ENCODE measurements around the gene IPO4. TPM values are rescaled to one million over a fixed set of nuclear protein-coding genes. Genes with fewer than 3 reads are reported as not detected.

The IPO4 gene
- total RNA-seq, 2 experiments from 2014 or later = 36.6 to 37.9 TPM

- Mint-ChIP-seq H3K36me3 (ENCODE audit: low read depth) (peaks cover 86% of the 10 kb centered on the region), H3K9me3 (no peaks in the 10 kb centered on the region), H3K4me1 (ENCODE audit: low read depth) (peaks cover 58% of the 10 kb centered on the region), H3K4me3 (peak overlapping the region; percentile 99), H3K27me3 (no peaks in the 10 kb centered on the region), H3K27ac (peak overlapping the region; percentile 90)
- ChIA-PET POLR2A (interaction anchor here (1.0 to 8.1 kb wide), 13 partner anchors 8 to 294 kb away, joined by 3 to 154 read pairs (median 16); partner anchors contain the start of genes DCAF11, IPO4, IRF9 and MDP1), CTCF (interaction anchor here (1.0 to 5.5 kb wide), 4 partner anchors 13 to 184 kb away, joined by 3 to 32 read pairs (median 4); partner anchors contain the start of genes DCAF11, IRF9, MDP1 and NRL)
- H3K4me1 ChIP-seq (ENCODE audit: insufficient read depth, low read length) = peaks cover 62% of the 10 kb centered on the region
- H3K27ac ChIP-seq (ENCODE audit: low read depth in 1 of 2, low read length in 2 of 2) = peak overlapping the region; percentile 46 to 76
- TF ChIP-seq CTCF (IDR thresholded peaks at IDR 0.05) = no peak
- DNase-seq (peak in 1 of 14 experiments; percentile 30), ATAC-seq (ENCODE audit: poor library complexity) (no peak)
- no peaks in the 10 kb centered on the region for H3K27me3 ChIP-seq (ENCODE audit: control insufficient read depth in 1 of 2, insufficient read depth in 2 of 2, low read length in 2 of 2)
- H3K9me3 ChIP-seq (ENCODE audit: control insufficient read depth in 1 of 2, insufficient read depth in 1 of 2, low read length in 2 of 2) = no peaks in the 10 kb centered on the region
- peaks cover 69% of the 10 kb centered on the region for H3K36me3 ChIP-seq (ENCODE audit: insufficient read depth, low read length)
- peak overlapping the region; percentile 93 for H3K4me3 ChIP-seq (ENCODE audit: low read length)
- intact Hi-C loops (cut with DNase I, micrococcal nuclease) = loop anchor here (1.0 to 5.0 kb wide), 6 partner anchors 12 to 85 kb away; partner anchors contain the start of genes GMPR2 (in 2 of the 2), IPO4 (in 2 of the 2), NEDD8 (in 2 of the 2) and IRF9 (in 1 of the 2)
Measured at GRCh38 chr14:24147761-24148428, 40.7 kb downstream of the IPO4 start.

DNA sequence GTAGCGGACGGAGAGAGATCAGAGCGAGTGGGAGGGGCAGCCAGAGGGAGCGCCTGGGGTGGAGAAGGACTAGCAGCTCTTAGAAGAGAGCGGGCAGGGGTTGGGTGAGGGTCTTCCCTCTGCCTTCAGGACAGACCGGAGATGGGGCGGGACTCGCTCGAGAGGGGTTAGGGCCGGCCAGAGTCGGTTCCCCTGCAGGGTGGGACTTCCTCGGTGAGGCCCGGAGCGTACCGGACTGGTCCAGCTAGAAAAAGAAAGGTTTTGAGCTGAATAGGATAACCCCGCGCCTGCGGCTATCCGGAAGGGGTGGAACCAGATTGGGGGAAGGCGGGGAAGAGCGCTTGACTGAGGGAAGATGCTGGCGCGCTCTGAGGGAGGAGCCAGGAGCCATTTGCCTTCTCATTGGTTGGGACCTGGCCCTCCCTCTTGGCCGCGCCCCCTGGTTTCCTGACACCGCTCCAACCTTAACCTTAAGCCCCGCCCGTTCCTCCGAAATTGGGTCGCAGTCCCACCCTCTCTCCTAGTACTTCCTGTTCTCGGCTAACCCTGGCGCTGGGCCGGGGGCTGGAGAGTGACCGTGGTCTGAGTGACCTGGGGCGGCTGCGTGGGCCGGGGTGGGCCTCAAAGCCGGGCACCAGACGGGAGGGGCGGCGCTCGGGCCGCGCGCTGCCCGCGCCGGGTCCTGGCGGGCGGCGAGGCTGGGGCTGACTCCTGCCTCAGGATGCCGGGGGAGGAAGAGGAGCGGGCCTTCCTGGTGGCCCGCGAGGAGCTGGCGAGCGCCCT lies 41.4 kb downstream of the IPO4 start, which contains the start of gene RNF31:
RNF31 (plus strand) TSS at position 521 of the 783 bp plus-strand sequence; CDS start at position 722, 201 bp downstream.
- Mint-ChIP-seq H3K27ac (peak within 1 kb of the TSS; percentile 90), H3K36me3 (ENCODE audit: low read depth) (peaks cover 83% of the 10 kb centered on the region), H3K4me1 (ENCODE audit: low read depth) (peaks cover 61% of the 10 kb centered on the region), H3K4me3 (peak within 1 kb of the TSS; percentile 99), H3K27me3 (no peaks in the 10 kb centered on the region), H3K9me3 (no peaks in the 10 kb centered on the region)
- Histone ChIP-seq H3K36me3 (ENCODE audit: insufficient read depth, low read length) (peaks cover 69% of the 10 kb centered on the region), H3K4me3 (ENCODE audit: low read length) (peak within 1 kb of the TSS; percentile 93), H3K27me3 (ENCODE audit: control insufficient read depth in 1 of 2, insufficient read depth in 2 of 2, low read length in 2 of 2) (no peaks in the 10 kb centered on the region), H3K9me3 (ENCODE audit: control insufficient read depth in 1 of 2, insufficient read depth in 1 of 2, low read length in 2 of 2) (no peaks in the 10 kb centered on the region), H3K27ac (ENCODE audit: low read depth in 1 of 2, low read length in 2 of 2) (peak within 1 kb of the TSS; percentile 76 to 82), H3K4me1 (ENCODE audit: insufficient read depth, low read length) (peaks cover 65% of the 10 kb centered on the region)
- ATAC-seq (ENCODE audit: poor library complexity) (peak; percentile 91), DNase-seq (peak; percentile 91 to 99 (median 97))
- intact Hi-C loops (cut with DNase I, micrococcal nuclease) = loop anchor here (1.0 to 5.0 kb wide), 6 partner anchors 11 to 86 kb away; partner anchors contain the start of genes GMPR2 (in 2 of the 2), IPO4 (in 2 of the 2), NEDD8 (in 2 of the 2) and IRF9 (in 1 of the 2)
- TF ChIP-seq CTCF (IDR thresholded peaks at IDR 0.05) = no peak
- ChIA-PET CTCF (interaction anchor here (0.8 to 5.5 kb wide), 8 partner anchors 9 to 96 kb away, joined by 3 to 32 read pairs (median 4); partner anchors contain the start of genes DCAF11, IRF9, MDP1 and NRL), POLR2A (interaction anchor here (0.7 to 8.1 kb wide), 24 partner anchors 9 to 1052 kb away, joined by 3 to 154 read pairs (median 8); partner anchors contain the start of genes C14orf119, CHMP4A, DCAF11 and IPO4)
